Left forelimb (tissue), 1 donor: Measurements from ENCODE around the gene BROX.

Source experiments
- DNase-seq: peaks from one replicate; pipeline ENCODE4 v3.0.0-alpha.2; 2018; ENCODE audit warnings: low spot score

The BROX gene

DNA sequence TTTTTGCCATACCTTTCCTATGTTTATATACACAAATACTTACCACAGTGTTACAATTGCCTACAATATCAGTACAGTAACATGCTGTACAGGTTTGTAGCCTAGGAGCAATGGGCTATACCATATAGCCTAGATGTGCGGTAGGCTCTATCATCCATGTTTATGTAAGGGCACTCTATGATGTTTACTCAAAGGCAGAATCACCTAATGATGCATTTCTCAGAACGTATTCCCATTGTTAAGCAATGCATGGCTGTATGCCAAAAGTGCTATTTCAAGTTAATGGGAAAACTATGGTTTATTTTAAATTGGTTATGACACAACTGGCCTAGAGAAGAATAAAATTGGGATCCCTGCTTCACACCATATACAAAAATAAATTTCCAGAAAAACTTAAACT is 65.6 kb downstream of the BROX start:
- DNase-seq, result no peak

DNA sequence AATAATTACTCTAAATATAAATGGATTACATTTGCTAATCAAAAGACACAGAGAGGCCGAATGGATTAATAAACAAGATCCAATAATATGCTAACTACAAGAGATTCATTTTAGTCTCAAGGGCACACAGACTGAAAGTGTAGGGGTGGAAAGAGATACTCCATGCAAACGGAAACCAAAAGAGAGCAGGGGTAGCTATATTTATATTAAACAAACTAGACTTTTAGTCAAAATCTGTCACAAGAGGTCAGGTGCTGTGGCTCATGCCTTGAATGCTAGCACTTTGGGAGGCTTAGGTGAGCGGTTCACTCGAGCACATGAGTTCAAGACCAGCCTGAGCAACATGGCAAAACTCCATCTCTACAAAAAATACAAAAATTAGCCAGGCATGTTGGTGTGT is 68.9 kb downstream of the BROX start:
- DNase-seq, result no peak

DNA sequence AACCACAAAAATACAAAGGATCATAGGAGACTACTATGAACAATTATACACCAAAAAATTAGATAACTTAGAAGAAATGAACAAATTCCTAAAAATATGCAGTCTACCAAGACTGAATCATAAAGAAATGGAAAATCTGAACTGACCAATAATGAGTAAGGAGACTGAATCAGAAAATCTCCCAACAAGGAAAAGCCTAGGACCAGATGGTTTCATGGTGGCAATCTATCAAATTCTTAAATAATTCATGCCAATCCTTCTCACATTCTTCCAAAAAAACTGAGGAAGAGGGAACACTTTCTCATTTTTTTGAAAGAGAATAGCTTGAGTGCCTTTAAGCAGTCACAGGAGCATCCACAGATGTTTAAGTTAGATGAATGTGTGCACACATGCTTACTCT is 70.7 kb downstream of the BROX start:
- no peak for DNase-seq

DNA sequence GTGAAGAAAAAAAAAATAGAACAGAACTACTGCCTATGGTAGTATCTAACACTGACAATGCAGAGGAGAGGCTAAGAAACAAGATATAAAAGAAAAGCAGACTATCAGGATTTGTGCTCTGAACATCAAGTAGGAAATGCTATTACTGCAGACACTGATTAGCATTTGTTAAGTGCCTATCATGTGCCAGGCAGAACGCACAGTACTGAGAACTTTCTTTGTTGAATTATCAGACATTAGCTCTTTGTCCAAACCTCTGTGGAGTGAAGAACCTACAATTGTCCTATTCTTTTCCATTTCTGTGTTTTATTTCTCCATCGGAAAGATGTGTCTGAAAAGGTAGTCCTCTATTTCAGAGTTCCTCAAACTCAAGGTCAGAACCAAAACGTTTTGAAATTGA is 72.0 kb downstream of the BROX start:
- DNase-seq, result no peak
